GM18867 (cell line): ENCODE data around the gene GRIN2A.

ENCODE experiments used
- ATAC-seq: cut with Tn5 transposase; IDR thresholded peaks from one replicate; pipeline ENCODE4 v1.9.1; 2021; ENCODE audit warnings: mild to moderate bottlenecking, moderate library complexity; ENCODE audit not compliant: unreplicated experiment

GRIN2A gene

DNA sequence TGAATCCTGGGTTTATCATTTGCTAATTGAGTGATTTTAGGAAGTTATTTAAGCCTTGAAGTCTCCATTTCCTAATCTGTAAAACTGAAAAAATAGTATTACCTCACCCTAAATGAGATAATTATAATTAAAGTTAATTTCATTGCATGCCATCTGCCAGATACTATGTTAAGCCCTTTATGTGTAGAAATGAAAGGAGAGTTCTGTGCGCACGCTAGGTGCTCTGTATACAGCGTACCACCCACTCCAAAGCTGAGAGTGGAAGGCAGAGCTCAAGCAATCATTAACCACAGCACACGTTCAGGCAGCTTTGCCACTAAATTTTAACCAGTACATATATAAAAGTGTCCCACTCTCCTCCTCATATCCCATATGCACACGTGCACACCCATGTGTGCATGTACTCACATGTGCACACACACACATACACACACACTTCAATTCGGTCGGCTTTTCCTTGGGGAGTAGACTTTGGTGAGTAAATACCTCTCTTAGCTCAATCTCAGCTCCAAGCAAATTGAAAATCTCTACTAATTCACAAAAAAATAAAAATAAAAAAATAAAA, 204.8 kb downstream of the GRIN2A start:
- ATAC-seq, result no peak

DNA sequence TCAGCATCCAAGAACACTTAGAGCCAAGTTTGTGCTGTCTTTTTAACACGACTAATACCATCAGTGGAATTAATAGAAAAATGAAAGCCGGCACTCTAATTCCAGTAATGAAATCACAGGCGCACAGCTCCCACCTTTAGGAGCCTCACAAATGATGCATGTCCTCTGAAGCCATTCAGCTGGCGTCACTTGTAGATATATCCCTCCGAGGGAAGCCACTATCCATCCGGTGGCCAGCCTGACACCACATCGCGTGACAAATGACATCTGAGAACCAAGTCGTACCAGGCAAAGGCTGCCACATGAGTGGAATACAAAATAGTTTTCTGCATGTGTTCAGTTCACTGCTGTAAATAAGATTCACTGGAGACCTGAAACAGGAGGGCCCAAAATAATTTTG, 205.6 kb downstream of the GRIN2A start:
- no peak for ATAC-seq

DNA sequence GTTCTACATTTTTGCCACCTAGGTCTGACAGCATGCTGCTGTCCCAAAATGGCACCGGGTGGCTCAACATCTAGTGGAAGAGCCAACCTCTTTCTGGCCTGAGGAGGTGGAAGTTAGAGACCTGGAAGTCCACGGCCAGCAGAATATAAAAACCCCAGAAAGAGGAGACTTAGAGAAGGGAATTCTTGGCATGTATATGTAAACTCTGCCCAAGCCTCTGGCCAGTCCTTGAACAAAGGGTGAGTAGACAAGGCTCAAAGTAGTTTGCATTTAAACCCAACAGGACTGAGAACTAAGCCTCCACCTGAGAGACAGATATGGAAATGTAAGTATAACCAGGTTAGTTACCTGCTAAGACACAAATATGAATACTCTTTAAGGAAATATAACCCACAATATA, 210.3 kb downstream of the GRIN2A start:
- ATAC-seq, result no peak

DNA sequence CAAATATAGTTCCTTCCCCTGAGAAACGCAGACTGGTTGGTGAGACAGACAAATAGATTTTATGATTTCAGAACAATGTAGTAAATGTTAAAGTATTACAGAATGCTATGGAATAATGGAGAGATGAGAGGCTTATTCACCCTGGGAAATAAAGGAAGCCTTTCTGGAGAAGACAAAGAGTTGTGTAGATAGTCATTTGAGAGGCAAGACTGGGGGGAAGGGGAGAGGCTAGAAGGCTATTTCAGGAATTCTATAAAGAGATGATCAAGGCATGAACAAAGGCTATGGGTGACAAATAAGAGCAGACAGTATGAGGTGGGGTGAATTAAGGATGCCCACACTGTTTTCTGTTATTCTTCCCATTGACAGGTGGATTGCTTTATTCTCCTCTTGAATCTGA, 211.4 kb downstream of the GRIN2A start:
- ATAC-seq, result no peak

DNA sequence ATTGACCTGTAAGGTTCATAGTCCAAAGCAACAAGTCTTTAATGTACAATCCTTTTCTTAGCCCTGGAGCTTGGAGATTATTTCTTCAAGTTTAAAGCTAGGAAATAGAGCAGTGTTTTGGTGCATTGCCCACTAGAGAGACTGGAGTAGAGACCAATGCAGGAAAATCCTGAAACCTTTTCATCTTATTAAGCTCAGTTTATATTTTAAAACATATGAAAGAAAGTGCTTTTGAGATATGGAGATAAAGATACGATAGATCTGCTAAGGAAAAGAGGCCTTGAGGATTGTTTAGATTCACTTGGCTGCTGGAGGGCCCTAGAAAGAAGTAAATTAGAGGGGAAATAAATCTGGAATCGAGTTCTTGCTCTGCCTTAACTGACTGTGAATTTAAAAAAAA, 212.0 kb downstream of the GRIN2A start:
- no peak for ATAC-seq

DNA sequence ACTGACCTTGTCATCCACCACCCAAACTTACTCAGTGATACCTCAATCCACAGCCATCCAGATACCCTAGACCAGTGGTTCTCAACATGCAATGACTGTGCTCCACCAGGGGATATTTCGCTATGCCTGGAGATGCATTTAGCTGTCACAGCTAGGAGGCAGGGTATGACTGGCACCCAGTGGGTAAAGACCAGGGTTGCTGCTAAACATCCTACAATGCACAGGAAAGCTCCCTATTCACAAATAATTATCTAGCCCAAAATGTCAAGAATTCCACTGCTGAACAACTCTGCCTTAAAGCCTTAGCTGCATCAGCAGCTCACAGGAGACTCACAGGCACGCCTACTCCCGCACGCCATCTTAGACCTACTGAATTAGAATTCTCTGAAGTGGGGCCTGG, 212.6 kb downstream of the GRIN2A start:
- no peak for ATAC-seq

DNA sequence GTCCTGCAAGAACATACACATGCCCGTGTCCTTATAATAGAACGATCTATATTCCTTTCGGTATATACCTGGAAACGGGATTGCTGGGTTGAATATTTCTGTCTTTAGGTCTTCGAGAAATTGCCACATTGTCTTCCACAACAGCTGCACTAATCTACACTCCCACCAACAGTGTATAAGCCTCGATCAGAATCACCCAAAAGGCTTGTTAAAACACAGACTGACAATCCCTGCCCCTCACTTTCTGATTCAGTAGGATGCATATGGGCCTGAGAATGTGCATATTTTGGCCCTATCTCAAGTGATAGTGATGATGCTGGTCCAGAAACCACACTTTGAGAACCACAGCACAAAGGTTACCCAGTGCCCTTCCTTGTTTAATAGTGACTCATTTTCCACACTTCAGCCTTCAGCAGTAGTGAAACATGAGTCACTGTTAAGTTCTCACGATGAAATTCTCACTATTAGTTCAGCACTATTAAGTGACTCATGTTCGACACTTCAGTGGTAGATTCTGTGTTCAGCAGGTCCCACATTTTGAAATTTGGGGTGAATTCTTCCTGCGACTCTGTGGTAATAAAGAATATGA, 215.6 kb downstream of the GRIN2A start:
- ATAC-seq, result peak; percentile 87

DNA sequence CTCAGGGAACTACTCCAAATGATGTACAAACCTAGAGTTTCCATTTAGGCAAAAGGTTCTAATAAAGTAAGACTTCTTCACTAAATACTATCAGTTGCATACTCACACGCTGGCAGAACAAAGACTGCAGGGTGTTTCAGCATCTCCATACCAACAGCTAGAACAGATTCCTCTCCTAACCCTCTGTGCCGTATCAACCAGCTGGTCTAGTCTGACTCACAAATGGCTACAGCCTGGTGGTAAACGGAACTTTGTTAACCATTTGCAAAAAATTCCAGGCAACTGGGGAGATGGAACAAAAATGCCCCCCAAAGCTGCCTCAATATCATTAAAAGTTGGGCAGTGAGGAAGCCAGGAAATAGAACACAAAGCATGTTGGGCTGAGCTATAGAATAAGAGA, 217.1 kb downstream of the GRIN2A start:
- ATAC-seq, result no peak

DNA sequence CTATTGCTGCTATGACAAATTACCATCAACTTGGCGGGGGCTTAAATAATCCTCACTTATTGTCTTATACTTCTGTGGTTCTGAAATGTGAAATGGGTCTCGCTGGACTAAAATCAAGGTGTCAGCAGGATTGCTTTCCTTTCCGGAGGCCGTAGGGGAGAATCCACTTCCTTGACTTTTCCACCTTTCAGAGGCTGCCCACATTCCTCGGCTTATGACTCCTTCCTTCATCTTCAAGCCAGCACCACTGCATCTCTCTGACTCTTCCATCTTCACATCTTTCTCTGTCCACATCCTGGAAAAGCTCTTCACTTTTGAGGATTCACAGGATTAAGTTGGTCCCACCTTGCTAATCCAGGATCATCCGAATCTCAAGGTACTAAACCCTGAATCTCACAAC, 217.8 kb downstream of the GRIN2A start:
- no peak for ATAC-seq

DNA sequence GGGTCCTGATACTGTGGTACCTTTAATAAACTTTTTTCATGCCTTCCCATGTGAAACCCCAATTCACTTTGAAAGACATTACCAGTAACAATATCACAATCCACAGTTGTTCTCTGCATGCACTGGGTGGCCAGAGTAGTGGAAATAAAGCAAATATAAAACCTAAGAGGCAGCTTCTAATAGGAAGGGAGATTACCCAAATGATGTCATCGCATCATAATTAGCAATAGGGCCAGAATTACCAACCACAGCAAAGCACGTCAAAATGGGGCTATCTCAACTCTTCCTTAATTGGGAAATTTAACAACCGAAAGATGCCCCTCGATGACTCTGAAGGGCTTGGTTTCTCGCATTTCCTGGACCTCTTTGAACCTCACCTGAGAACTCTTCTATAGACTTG, 224.8 kb downstream of the GRIN2A start:
- ATAC-seq, result no peak

DNA sequence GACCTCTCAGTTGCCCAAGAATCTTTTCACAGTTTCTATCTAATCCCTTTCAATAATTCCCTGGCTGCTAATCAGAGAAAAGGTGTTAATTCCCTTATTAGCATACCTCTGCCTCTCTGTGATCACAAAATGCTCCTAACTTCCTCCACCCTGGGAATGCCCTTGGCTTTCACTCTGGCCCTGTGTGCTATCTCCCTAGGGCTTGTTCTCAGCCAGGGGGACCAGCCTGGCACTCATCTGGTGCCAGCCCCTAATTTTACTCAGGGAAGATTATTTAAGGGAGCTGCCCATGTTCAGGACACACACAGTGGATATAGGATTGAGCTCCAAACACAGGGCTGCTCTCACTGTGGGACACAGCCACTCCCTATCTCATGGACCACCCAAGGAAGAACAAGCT, 225.2 kb downstream of the GRIN2A start:
- ATAC-seq, result no peak

DNA sequence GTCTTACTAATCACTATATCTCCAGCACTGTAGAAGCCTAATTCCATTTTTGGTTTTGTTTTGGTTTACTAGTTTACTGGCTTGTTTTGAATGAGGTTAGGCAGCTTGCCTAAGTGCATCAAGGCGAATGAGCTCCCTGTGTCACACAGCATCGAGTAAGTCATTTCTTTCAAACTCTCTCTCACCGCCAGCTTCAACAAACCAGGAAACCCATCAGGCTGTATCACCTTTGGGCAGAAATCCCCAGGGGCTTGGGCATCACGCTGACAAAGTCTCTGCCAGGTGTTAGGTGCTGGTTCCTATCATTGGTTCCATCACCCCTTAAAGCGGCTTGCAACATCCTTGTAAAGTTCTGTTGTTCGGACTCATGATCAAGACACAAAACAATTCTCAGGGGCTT, 226.6 kb downstream of the GRIN2A start:
- no peak for ATAC-seq

DNA sequence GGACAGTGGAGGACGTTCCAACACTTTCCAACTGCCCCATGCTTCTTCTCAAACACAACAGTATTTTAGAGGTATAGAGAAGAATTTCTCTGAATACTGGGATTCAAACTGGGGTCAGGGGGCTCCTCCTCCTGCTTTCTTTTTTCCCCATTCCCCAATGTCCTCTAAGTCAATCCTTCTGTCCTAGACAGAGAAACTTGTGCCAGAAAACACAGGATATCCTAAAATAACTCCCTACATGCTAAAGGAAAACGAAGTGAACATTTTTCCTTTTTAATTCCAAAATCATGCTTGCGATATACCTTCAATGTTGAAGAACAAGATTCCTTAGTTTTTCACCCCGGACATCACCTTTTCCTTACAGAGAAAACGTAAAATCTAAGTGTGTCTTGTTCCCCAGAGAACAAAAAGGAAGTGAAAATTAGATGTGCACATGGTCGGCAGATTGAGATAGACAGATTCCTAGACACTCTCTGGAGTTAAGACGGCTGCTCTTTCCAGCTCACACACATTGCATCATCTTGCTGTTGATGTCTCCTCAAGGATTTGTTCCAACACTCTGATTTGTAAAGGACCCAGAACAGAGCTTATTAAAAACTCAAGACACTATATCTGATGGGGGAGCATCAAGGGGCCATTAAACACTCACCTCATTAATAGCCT, 228.2 kb downstream of the GRIN2A start:
- no peak for ATAC-seq

DNA sequence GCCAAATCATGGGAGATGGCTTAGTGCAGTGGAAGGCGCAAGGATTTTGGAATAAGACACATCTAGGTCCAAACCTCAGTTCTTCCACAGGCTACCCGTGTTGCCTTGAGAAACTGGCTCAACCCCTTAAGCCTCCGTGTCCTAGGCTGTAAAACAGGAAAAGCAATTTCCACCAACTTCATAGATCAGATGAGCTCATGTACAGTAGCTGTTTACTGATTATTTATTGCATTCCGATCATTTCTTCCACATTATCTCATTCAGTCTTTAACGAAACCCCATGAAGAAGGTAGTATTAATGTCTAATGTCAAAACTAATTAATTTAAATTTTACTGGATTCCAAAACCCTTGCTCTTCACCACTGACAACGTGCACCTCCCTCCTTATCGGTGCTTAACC, 231.6 kb downstream of the GRIN2A start:
- no peak for ATAC-seq

DNA sequence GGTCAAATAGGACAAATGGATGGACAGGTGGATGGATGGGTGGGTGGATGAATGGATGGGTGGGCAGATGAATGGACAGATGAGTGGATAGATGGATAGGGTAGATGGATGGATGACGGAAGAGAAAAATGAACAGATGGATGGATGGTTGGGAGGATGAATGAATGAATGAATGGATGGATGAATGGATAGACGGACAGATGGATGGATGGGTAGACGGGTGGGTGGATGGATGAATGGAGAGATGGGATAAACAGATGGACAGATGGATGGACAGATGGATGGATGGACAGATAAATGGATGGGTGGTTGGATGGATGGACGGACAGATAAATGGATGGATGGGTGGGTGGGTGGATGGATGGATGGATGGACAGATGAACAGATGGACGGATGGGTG, 232.8 kb downstream of the GRIN2A start:
- no peak for ATAC-seq

DNA sequence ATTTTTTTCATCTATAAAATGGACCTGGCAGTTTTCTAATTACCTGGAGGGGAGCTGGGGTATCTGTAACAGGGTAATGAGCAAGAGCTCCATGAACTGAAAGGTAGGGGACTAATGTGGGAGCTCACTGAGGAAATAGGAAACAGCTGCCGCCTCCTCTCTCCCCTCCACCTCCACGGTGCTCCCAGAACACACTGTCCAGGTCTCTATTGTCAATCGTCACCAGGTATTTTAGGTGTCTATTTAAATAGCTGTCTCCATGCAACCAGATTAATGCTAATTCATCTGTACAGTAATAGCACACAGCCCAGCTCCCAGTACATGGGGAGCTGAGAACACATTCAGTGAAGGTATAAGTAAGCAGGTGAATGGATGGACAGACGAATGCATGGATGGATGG, 233.3 kb downstream of the GRIN2A start:
- no peak for ATAC-seq

DNA sequence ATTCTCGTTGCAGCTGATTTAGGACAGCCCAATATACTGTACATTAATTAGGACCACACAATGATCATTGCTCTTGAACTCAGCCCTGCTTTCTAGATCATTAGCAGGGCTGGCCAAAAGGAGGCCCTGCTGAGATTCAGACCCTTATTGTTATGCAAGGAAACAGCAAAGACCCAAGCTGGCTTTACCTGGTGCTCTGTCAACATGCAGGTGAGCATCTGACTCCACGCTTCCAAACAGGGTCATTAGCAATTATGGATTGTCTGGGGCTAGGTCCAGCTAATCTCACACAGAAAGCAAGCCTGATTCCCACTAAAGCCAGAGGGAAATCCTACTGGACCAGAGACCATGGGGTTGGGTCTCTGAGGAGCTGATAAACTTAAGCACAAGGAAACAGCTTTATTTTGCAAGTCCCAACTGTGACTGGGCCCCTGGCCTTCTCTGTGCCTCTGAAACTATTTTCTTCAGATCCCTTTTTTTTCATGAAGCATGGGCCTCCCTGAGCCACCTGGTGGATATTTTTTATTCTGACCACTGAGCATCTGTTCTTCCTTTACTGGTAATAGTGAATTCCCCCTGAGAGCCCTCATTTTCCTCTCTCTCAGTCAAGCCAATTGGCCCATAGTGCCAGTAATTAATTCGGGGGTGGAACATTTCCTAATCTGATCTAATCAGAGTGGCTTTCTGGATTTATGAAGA, 236.1 kb downstream of the GRIN2A start:
- no peak for ATAC-seq

DNA sequence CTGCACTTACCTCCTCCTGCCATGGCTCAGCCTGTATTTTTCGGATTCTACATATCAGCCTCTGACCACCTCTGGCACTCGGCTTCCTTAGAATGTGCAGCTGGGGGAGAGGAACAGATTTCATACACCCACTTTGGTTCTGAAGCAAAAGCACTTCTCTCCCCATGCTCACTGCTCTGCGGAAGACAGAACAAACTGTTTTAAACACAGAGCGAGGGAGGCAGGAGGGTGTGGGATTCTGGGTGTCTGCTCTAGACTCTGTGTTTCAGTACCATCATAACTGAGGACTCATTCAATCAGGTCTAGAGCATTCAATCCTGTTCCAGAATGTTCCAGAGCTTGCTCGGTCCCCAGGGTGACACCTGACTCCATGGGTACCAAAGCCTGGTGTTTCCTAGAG, 239.1 kb downstream of the GRIN2A start:
- no peak for ATAC-seq

DNA sequence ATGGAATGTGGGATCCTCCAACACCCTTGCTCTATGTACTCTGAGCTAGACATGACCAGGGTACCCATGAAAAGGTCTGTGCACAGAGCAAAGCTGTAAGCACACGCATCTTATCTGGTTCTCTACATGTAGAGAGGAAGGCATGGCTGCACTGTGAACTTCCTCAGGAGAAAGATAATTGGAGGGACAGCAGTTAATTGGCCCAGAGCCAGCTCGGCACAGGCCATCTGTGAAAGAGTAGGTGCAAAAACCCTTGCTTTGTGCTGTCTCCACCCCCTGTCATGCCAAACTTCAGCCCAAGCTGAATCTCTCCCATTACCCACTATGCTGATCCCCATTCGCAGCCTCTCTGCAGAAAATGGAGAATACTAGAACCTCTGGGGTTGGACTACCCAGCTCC, 241.0 kb downstream of the GRIN2A start:
- no peak for ATAC-seq

DNA sequence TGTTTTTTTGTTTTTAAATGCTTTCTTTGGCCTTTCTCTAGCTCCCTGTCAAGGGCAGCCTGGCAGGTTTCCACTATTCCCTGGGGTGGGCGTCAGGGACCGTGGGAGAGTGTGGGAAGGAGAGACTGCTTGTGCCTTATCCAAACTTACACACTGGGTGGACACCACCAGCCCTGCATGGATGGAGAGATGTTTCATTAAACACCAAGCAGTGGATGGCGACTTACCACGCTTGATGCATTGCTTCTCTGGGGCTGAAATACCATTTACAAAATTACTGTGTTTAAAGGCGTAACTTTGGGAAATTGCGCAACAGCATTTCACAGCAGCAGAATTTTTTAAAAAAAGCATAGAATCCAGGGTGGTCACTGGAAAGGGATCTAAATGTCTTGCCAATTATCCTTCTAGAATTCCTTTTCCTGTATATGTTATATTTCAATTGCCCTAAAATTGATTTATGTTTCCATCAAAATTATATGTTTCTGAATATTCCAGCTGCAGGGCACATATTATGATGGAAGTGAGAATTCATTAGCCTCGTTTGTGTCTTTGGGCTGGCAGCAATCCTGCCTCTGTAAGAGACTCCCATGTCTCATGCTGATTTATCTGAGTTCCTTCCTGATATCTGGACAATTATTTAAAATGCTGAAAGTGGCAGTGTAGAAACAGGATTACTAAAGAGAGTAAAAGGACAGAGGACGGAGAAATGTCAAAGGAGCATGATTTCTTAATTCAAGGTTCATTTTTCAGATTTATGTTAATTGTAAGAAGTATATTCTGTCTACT, 247.3 kb downstream of the GRIN2A start:
- ATAC-seq, result no peak

DNA sequence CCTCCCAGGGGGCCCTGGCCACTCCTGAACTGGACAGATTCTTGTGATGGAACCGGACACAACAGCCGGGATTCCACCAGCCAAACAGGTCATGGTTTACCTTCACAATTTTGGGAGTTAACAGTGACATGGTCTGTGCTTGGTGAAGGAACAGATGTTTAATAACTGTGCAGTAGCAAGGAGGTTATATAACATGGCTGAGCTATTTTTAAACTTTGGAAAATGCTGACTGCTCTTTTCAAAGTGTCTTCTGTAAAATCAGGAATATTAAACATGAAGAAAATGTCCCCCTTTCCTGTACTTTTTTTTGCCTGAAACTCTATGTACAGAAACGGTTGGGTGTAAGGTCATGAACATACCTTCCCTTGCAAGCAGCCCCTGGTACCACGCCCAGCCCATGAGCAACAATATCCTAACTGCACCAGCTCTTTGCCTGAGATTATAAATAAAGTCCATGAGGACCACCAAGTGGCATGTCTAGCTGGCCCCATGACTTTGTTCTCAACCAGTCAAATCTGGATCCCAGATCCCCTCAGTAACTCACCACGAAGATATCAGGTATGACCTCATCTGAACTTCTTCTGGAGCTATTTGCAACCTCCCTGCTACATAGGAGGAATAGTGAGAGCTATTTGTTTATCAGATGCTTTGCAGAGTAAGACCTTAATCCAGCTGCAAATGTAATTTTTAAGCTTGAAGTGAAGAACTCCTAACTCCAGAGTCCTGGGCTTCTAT, 249.1 kb downstream of the GRIN2A start:
- no peak for ATAC-seq
